ENCODE data around the gene LMNA.

GRCh38 chr1:156124557-156125483 is 10.3 kb downstream of the LMNA start:
- TF ChIP-seq CTCF (IDR thresholded peaks at IDR 0.05) (no peak), EZH2 (IDR thresholded peaks at IDR 0.05) (no peak), EZH2phosphoT487 (IDR thresholded peaks at IDR 0.05) (no peak)
